B cell (primary cell): Measurements from ENCODE around the gene PDHX. TPM values are rescaled to one million over a fixed set of nuclear protein-coding genes. Genes with fewer than 3 reads are reported as not detected.

ENCODE experiments used
- ATAC-seq: fragments of 200-7000 bp; cut with Tn5 transposase; one replicate; pipeline ENCODE4 v1.10.0; 2021; ENCODE audit warnings: low read depth, mild to moderate bottlenecking, moderate number of reproducible peaks, moderate library complexity
- CTCF ChIA-PET: fragments of 350-600 bp; sonication (Branson Sonifier 250); formaldehyde crosslinking; loops from one replicate; lab custom pipeline; 2021; ENCODE audit warnings: antibody characterized with exemption, inconsistent platforms; lab: Charles Lee
- POLR2A ChIA-PET: fragments of 350-600 bp; sonication (Branson Sonifier 250); formaldehyde crosslinking; loops from one replicate; lab custom pipeline; 2021; ENCODE audit warnings: antibody characterized with exemption; lab: Charles Lee
- DNase-seq: peaks from one replicate; pipeline ENCODE4 v3.0.0; 2013
- H2AFZ ChIP-seq: 2 replicates; pipeline ENCODE4 v1.6.1; 2012; ENCODE audit warnings: mild to moderate bottlenecking, low read depth, low read length; ENCODE audit not compliant: insufficient read depth, poor library complexity, severe bottlenecking
- H3K27ac ChIP-seq, 2 donors: 1 replicate in 1 of 2; 2 replicates in 1 of 2; pipeline ENCODE4 v1.5.1; 2012 to 2013; ENCODE audit warnings: low read length in 2 of 2, mild to moderate bottlenecking in 2 of 2, moderate library complexity in 1 of 2
- H3K27me3 ChIP-seq, 4 experiments: fragments of 200-600 bp in 1 of 4; sonication (generic) in 1 of 4; replicated peaks in 1 of 4; 1 replicate in 2 of 4; 2 replicates in 2 of 4; pipeline versions ENCODE4 v1.6.1 to v1.7.0; 2013 to 2016; ENCODE audit warnings: low read length in 3 of 4, mild to moderate bottlenecking in 2 of 4, mixed read lengths in 1 of 4, moderate library complexity in 1 of 4; ENCODE audit not compliant: insufficient read depth in 4 of 4, control insufficient read depth in 3 of 4; ENCODE audit errors: control extremely low read depth in 1 of 4
- H3K36me3 ChIP-seq, 2 experiments: replicated peaks in 1 of 2; 1 replicate in 1 of 2; 2 replicates in 1 of 2; pipeline versions ENCODE4 v1.6.1 to v1.7.1; 2013; ENCODE audit warnings: low read length in 1 of 2; ENCODE audit not compliant: insufficient read depth in 2 of 2, control insufficient read depth in 1 of 2; ENCODE audit errors: control extremely low read depth in 1 of 2, extremely low read depth in 1 of 2
- H3K4me1 ChIP-seq, 2 donors: fragments of 200-600 bp in 1 of 2; sonication (generic) in 1 of 2; 1 replicate in 1 of 2; 2 replicates in 1 of 2; pipeline versions ENCODE4 v1.5.1 to v1.6.1; 2013 to 2017; ENCODE audit warnings: low read length in 2 of 2; ENCODE audit not compliant: control insufficient read depth in 2 of 2, insufficient read depth in 2 of 2
- H3K4me2 ChIP-seq: replicated peaks from 2 replicates; pipeline ENCODE3; 2012; ENCODE audit warnings: mild to moderate bottlenecking, low read depth, low read length; ENCODE audit not compliant: poor library complexity, severe bottlenecking
- H3K4me3 ChIP-seq, 5 experiments: fragments of 200-600 bp in 1 of 5; sonication (generic) in 1 of 5; 1 replicate in 3 of 5; 2 replicates in 2 of 5; pipeline versions ENCODE4 v1.5.1 to v1.7.0; 2011 to 2016; ENCODE audit warnings: low read length in 4 of 5, mild to moderate bottlenecking in 4 of 5, low read depth in 2 of 5, control low read depth in 1 of 5, moderate library complexity in 1 of 5; ENCODE audit not compliant: insufficient read depth in 1 of 5; ENCODE audit errors: control extremely low read depth in 1 of 5, extremely low read depth in 1 of 5
- H3K79me2 ChIP-seq: fragments of 200-600 bp; sonication (generic); one replicate; pipeline ENCODE4 v1.6.0; 2016; ENCODE audit warnings: low read length; ENCODE audit not compliant: control insufficient read depth, insufficient read depth
- H3K9ac ChIP-seq: fragments of 200-600 bp; sonication (generic); 2 replicates; pipeline ENCODE4 v1.6.1; 2017; ENCODE audit warnings: mild to moderate bottlenecking, low read length, moderate library complexity
- H3K9me3 ChIP-seq, 3 donors: one replicate each; pipeline versions ENCODE4 v1.6.1 to v1.7.1; 2013; ENCODE audit warnings: low read length in 2 of 3; ENCODE audit not compliant: control insufficient read depth in 2 of 3, insufficient read depth in 1 of 3; ENCODE audit errors: control extremely low read depth in 1 of 3
- H4K20me1 ChIP-seq: 2 replicates; pipeline ENCODE4 v1.6.0; 2012; ENCODE audit warnings: mild to moderate bottlenecking, low read length; ENCODE audit not compliant: insufficient read depth, control insufficient read depth, poor library complexity, severe bottlenecking
- H3K27ac Mint-ChIP-seq: one replicate; pipeline ENCODE4 v1.8.0; 2021; ENCODE audit warnings: mixed read lengths
- H3K27me3 Mint-ChIP-seq: one replicate; pipeline ENCODE4 v1.8.0; 2021; ENCODE audit warnings: mixed read lengths
- H3K4me1 Mint-ChIP-seq: one replicate; pipeline ENCODE4 v1.8.0; 2021; ENCODE audit warnings: mixed read lengths
- H3K4me3 Mint-ChIP-seq: one replicate; pipeline ENCODE4 v1.8.0; 2021; ENCODE audit warnings: mixed read lengths
- H3K9me3 Mint-ChIP-seq: one replicate; pipeline ENCODE4 v1.8.0; 2022; ENCODE audit warnings: mixed read lengths; ENCODE audit not compliant: insufficient read depth
- CTCF ChIP-seq: fragments of 200-600 bp; IDR thresholded peaks from one replicate; pipeline ENCODE4 v1.8.0; 2022; ENCODE audit warnings: antibody characterized with exemption, mild to moderate bottlenecking
- EZH2 ChIP-seq: IDR thresholded peaks from 2 replicates; pipeline ENCODE4 v1.6.1; 2012; ENCODE audit warnings: borderline replicate concordance, low read depth, mild to moderate bottlenecking, moderate library complexity, low read length; ENCODE audit not compliant: insufficient read depth, poor library complexity, severe bottlenecking
- WGBS: methylation state at CpG from one replicate; pipeline ENCODE4 v1.1.5; 2013; ENCODE audit warnings: missing lambda C conversion rate; ENCODE audit not compliant: insufficient coverage; 5-methylcytosine and 5-hydroxymethylcytosine counted together
- intact Hi-C: fragments of 100-400 bp; cut with micrococcal nuclease; formaldehyde crosslinking; loops from one replicate; pipeline ENCODE4 v1.10.0; 2022
- polyA plus RNA-seq: library from polyadenylated mRNA; depleted of rRNA; stranded (reverse); fragments of >200 nt; gene quantifications from 2 replicates; pipeline ENCODE4 v1.2.3, GENCODE V29; 2012
- total RNA-seq, 2 donors: library from RNA; stranded (reverse); fragments of 120-200 nt in 1 of 2; gene quantifications; 1 replicate in 1 of 2; 2 replicates in 1 of 2; pipeline versions ENCODE4 v1.2.3 to v1.2.4, GENCODE V29; 2013 to 2022

Gene PDHX
- total and polyA plus RNA-seq, 2 donors (not counting 1 experiment from before 2014, with no cell fraction given): 6.2 to 35.4 TPM

GRCh38 chr11:34940026-34940677 is 23.7 kb downstream of the PDHX start:
- H3K4me2 ChIP-seq: no peak overlapping the region

More at GRCh38 chr11:34940026-34940677, 23.7 kb downstream of the PDHX start:
- no peaks in the 10 kb centered on the region for H3K4me1 ChIP-seq
- intact Hi-C loops: loop anchor here (5.0 kb wide), 1 partner anchor 297 kb away; no protein-coding TSS in a partner anchor
- TF ChIP-seq EZH2 (no peak), CTCF (peak; percentile 36)
- H3K4me1 Mint-ChIP-seq: peaks cover 13% of the 10 kb centered on the region
- H3K27ac Mint-ChIP-seq: no peak overlapping the region
- POLR2A ChIA-PET: no interaction called here
- ATAC-seq: no peak
- no peak overlapping the region for H3K9ac ChIP-seq
- no peaks in the 10 kb centered on the region for H3K27me3 ChIP-seq
- H3K9me3 Mint-ChIP-seq: peaks cover 4% of the 10 kb centered on the region
- H3K36me3 ChIP-seq: peaks cover 1 to 3% of the 10 kb centered on the region in 2 experiments
- no peak overlapping the region for H3K27ac ChIP-seq
- H3K27me3 Mint-ChIP-seq: no peaks in the 10 kb centered on the region
- no peak overlapping the region for H3K4me3 ChIP-seq
- CTCF ChIA-PET: interaction anchor here (1.0 to 3.4 kb wide), 7 partner anchors 13 to 451 kb away, joined by 3 to 19 read pairs (median 4); no protein-coding TSS in a partner anchor
- H4K20me1 ChIP-seq: no peaks in the 10 kb centered on the region
- peaks cover 0 to under 1% (median 0%) of the 10 kb centered on the region in 3 donors for H3K9me3 ChIP-seq
- peak; percentile 14 for DNase-seq
- no CpG with 5 or more reads among the region's 4 CpGs for WGBS
- H3K4me3 Mint-ChIP-seq: no peak overlapping the region
- H3K79me2 ChIP-seq: peaks cover 6% of the 10 kb centered on the region
- no peak overlapping the region for H2AFZ ChIP-seq
